HepG2 (cell line): ENCODE measurements around the gene EIF4G1. TPM values are rescaled to one million over a fixed set of nuclear protein-coding genes. Genes with fewer than 3 reads are reported as not detected.

Experiments
- ATAC-seq: fragments of 200-7000 bp; cut with Tn5 transposase; 3 replicates; pipeline ENCODE4 v1.9.1; 2020; ENCODE audit warnings: mild to moderate bottlenecking, moderate library complexity
- BruUV-seq: library from RNA; stranded (reverse); fragments of 400-500 nt; replicated peaks from 2 replicates; lab custom pipeline; 2021; lab: Mats Ljungman, UMichigan
- CTCF ChIA-PET: fragments of 300-600 bp; formaldehyde crosslinking; extraction: SDS; loops from one replicate; lab custom pipeline; 2021; ENCODE audit warnings: low total read pairs, inconsistent platforms, low intra/inter-chr PET ratio; lab: Yijun Ruan, JAX
- POLR2A ChIA-PET: fragments of 350-600 bp; sonication (Branson Sonifier 250); formaldehyde crosslinking; loops from one replicate; lab custom pipeline; 2020; ENCODE audit warnings: antibody characterized with exemption, inconsistent platforms; lab: Yijun Ruan, JAX
- DNase-seq: peaks from one replicate; pipeline ENCODE4 v3.0.0-alpha.2; 2015; ENCODE audit warnings: low spot score
- FAIRE-seq: peaks from 3 replicates; lab custom pipeline; 2011; peaks lifted over from hg19 to GRCh38; lab: Jason Lieb, UNC
- H2AFZ ChIP-seq: one replicate; pipeline ENCODE4 v1.6.1; 2011; ENCODE audit warnings: low read length, inconsistent platforms
- H3K27ac ChIP-seq: fragments of 300-600 bp; 3 replicates; pipeline ENCODE4 v1.8.0; 2011; ENCODE audit warnings: mixed run types, mild to moderate bottlenecking, mixed read lengths, low read length, inconsistent platforms; ENCODE audit not compliant: insufficient read depth; ENCODE audit errors: extremely low read length
- H3K27me3 ChIP-seq, 2 experiments: fragments of 200-600 bp in 1 of 2; 2 replicates in 1 of 2; 3 replicates in 1 of 2; pipeline versions ENCODE4 v1.6.0 to v1.8.0; 2011; ENCODE audit warnings: low read length in 2 of 2, mild to moderate bottlenecking in 2 of 2, moderate library complexity in 2 of 2, inconsistent platforms in 1 of 2; ENCODE audit not compliant: insufficient read depth in 2 of 2, control insufficient read depth in 1 of 2
- H3K36me3 ChIP-seq, 2 experiments: fragments of 200-600 bp in 1 of 2; replicated peaks in 1 of 2; 2 replicates in 1 of 2; 3 replicates in 1 of 2; pipeline versions ENCODE4 v1.5.1 to v1.8.0; 2011; ENCODE audit warnings: low read length in 2 of 2, inconsistent platforms in 1 of 2; ENCODE audit not compliant: insufficient read depth in 2 of 2, control insufficient read depth in 1 of 2
- H3K4me1 ChIP-seq: 2 replicates; pipeline ENCODE4 v1.5.1; 2012; ENCODE audit warnings: low read length, inconsistent platforms; ENCODE audit not compliant: insufficient read depth
- H3K4me2 ChIP-seq: 2 replicates; pipeline ENCODE4 v1.6.0; 2011; ENCODE audit warnings: low read depth, low read length, inconsistent platforms
- H3K4me3 ChIP-seq, 3 experiments: fragments of 200-600 bp in 1 of 3; sonication (generic), shearing (Covaris generic) in 1 of 3; replicated peaks in 1 of 3; 2 replicates each; pipeline ENCODE4 v1.5.1; 2011 to 2016; ENCODE audit warnings: low read length in 3 of 3, inconsistent platforms in 2 of 3, low read depth in 2 of 3, mild to moderate bottlenecking in 2 of 3, control low read depth in 1 of 3, mixed read lengths in 1 of 3; ENCODE audit not compliant: insufficient read depth in 1 of 3
- H3K79me2 ChIP-seq: one replicate; pipeline ENCODE4 v1.6.1; 2011; ENCODE audit warnings: low read length, inconsistent platforms; ENCODE audit not compliant: insufficient read depth
- H3K9ac ChIP-seq: 2 replicates; pipeline ENCODE4 v1.6.0; 2011; ENCODE audit warnings: mild to moderate bottlenecking, low read depth, low read length, inconsistent platforms; ENCODE audit not compliant: insufficient read depth
- H3K9me3 ChIP-seq: 2 replicates; pipeline ENCODE4 v1.5.1; 2012; ENCODE audit warnings: mild to moderate bottlenecking, low read length
- H4K20me1 ChIP-seq: 2 replicates; pipeline ENCODE4 v1.6.0; 2011; ENCODE audit warnings: inconsistent platforms, mild to moderate bottlenecking, low read length, moderate library complexity; ENCODE audit not compliant: insufficient read depth
- DMAP1 ChIP-seq: IDR thresholded peaks from 2 replicates; pipeline ENCODE4 v1.6.1; 2016
- GTF3A ChIP-seq: sonication (generic); formaldehyde crosslinking; conservative IDR thresholded peaks from 2 replicates; pipeline ENCODE4 v1.4.0; 2020; ENCODE audit warnings: mild to moderate bottlenecking, missing genetic modification reagents
- HOXA7 ChIP-seq: sonication (generic); formaldehyde crosslinking; IDR thresholded peaks from 2 replicates; pipeline ENCODE4 v1.8.1; 2022; ENCODE audit warnings: mild to moderate bottlenecking, missing genetic modification reagents, moderate library complexity
- NFIB ChIP-seq: sonication (generic); formaldehyde crosslinking; IDR thresholded peaks from 2 replicates; pipeline ENCODE4 v1.9.0; 2021; ENCODE audit warnings: missing genetic modification reagents, mild to moderate bottlenecking, borderline replicate concordance
- PAF1 ChIP-seq: IDR thresholded peaks from 2 replicates; pipeline ENCODE4 v1.6.1; 2016; ENCODE audit warnings: missing genetic modification reagents, missing compliant biosample characterization
- RAD51 ChIP-seq: fragments of 450-650 bp; IDR thresholded peaks from 2 replicates; pipeline ENCODE4 v1.6.1; 2016; ENCODE audit warnings: borderline replicate concordance
- STAG1 ChIP-seq: sonication (generic); formaldehyde crosslinking; IDR thresholded peaks from 2 replicates; pipeline ENCODE4 v1.4.0; 2020; ENCODE audit warnings: missing genetic modification reagents
- TMF1 ChIP-seq: sonication (generic); formaldehyde crosslinking; IDR thresholded peaks from 2 replicates; pipeline ENCODE4 v1.8.1; 2022; ENCODE audit warnings: low read depth, missing genetic modification reagents
- ZBTB25 ChIP-seq: IDR thresholded peaks from 2 replicates; pipeline ENCODE4 v1.6.1; 2018; ENCODE audit warnings: missing genetic modification reagents
- ZNF121 ChIP-seq: sonication (generic); formaldehyde crosslinking; IDR thresholded peaks from 2 replicates; pipeline ENCODE4 v1.5.0; 2020; ENCODE audit warnings: mild to moderate bottlenecking, missing genetic modification reagents
- ZNF362 ChIP-seq: sonication (generic); formaldehyde crosslinking; IDR thresholded peaks from 2 replicates; pipeline ENCODE4 v1.4.0; 2020; ENCODE audit warnings: missing genetic modification reagents, mild to moderate bottlenecking, borderline replicate concordance
- ZNF496 ChIP-seq: sonication (generic); formaldehyde crosslinking; IDR thresholded peaks from 2 replicates; pipeline ENCODE4 v1.8.1; 2023; ENCODE audit warnings: mild to moderate bottlenecking, moderate library complexity, missing genetic modification reagents; ENCODE audit not compliant: insufficient replicate concordance
- ZNF891 ChIP-seq: sonication (generic); formaldehyde crosslinking; IDR thresholded peaks from 2 replicates; pipeline ENCODE4 v1.5.0; 2020; ENCODE audit warnings: mild to moderate bottlenecking, missing genetic modification reagents
- ZSCAN21 ChIP-seq: sonication (generic); formaldehyde crosslinking; IDR thresholded peaks from 2 replicates; pipeline ENCODE4 v1.8.0; 2022; ENCODE audit warnings: mild to moderate bottlenecking, missing genetic modification reagents, moderate library complexity, borderline replicate concordance
- WGBS: methylation state at CpG from one replicate; pipeline ENCODE4 v1.1.6; 2017; ENCODE audit warnings: low lambda C conversion rate; 5-methylcytosine and 5-hydroxymethylcytosine counted together
- in situ Hi-C: cut with HindIII; loops from 2 replicates; pipeline ENCODE4 v1.10.0; 2017; ENCODE audit warnings: low pct_unique_long_range_greater_than_20kb; ENCODE audit not compliant: extremely low pct_ligation_motif_present
- intact Hi-C: fragments of 100-400 bp; cut with micrococcal nuclease; formaldehyde crosslinking; loops from one replicate; pipeline ENCODE4 v1.10.0; 2022; ENCODE audit not compliant: unreplicated experiment
- polyA plus RNA-seq, 8 experiments: library from polyadenylated mRNA; depleted of rRNA in 3 of 8; stranded (reverse) in 7 of 8; unstranded in 1 of 8; fragments of >200 nt; fragmentation: Illumina TruSeq in 4 of 8; extraction: Trizol in 4 of 8; gene quantifications; 2 replicates each; pipeline versions ENCODE4 v1.2.1 to v1.2.3, GENCODE V29; 2011 to 2016; ENCODE audit warnings: low read depth in 4 of 8, missing spikeins in 1 of 8, mixed read lengths in 1 of 8; ENCODE audit not compliant: insufficient read depth in 1 of 8
- total RNA-seq, 5 experiments: library from RNA; depleted of rRNA; stranded (reverse); fragments of >200 nt; fragmentation: Illumina TruSeq; extraction: Trizol; gene quantifications; 2 replicates each; pipeline ENCODE4 v1.2.3, GENCODE V29; 2016; ENCODE audit warnings: low read depth in 1 of 5
- TF ChIP-seq, protein P1 (sequence below): sonication (generic); formaldehyde crosslinking; IDR thresholded peaks from 2 replicates; pipeline ENCODE4; 2020; ENCODE audit warnings: missing genetic modification reagents, mild to moderate bottlenecking, borderline replicate concordance
- TF ChIP-seq, protein P2 (sequence below): IDR thresholded peaks from 2 replicates; pipeline ENCODE4 v1.6.1; 2016; ENCODE audit warnings: mild to moderate bottlenecking

EIF4G1 gene
- total and polyA plus RNA-seq, 2 of the 13 experiments (the other 11 are each of a cell fraction or from before 2014, with no cell fraction given): 208 to 213 TPM

DNA sequence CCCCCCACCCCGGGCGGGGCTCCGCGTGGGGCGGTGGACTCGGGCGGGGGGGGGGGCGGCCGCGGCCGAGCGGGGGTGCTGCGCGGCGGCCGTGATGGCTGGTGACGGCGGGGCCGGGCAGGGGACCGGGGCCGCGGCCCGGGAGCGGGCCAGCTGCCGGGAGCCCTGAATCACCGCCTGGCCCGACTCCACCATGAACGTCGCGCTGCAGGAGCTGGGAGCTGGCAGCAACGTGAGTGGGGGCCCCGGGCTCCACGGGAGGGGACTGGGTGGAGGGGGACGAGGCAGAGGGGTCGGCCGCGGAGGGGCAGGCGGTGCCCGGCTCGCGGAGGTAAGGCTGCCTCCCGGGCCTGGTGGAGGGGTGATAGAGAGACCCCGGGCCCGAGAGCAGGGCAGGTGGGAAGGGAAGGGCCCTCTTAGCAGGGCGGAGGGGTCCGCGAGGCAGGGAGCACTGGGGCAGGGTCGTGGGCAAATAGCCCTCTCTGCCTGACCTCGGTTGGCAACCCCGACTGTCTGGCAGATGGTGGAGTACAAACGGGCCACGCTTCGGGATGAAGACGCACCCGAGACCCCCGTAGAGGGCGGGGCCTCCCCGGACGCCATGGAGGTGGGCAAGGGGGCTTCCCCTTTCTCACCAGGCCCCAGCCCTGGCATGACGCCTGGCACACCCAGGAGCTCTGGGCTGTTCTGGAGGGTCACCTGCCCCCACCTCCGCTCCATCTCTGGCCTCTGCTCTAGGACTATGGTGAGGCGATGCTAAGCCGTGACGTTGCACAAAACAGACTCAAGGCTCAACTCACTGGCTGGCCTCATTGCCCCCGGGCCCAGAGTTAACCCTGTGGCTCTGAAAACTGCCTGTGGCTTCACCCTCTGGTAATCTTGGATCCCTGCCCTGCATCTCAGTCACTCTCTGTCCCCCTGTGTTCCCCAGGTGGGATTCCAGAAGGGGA is 38.2 kb upstream of the EIF4G1 start, which contains the start of gene ECE2:
TSS of gene ECE2 (plus strand) at position 62 of the 950 bp plus-strand sequence. CDS start at position 194, 132 bp downstream.
- in situ Hi-C loops: no loop called here
- H3K4me3 ChIP-seq: no peak within 1 kb of the TSS

More for the DNA sequence above, 38.2 kb upstream of the EIF4G1 start, which contains the start of gene ECE2:
- H3K4me2 ChIP-seq: no peak within 1 kb of the TSS
- TF ChIP-seq, protein P1, sequence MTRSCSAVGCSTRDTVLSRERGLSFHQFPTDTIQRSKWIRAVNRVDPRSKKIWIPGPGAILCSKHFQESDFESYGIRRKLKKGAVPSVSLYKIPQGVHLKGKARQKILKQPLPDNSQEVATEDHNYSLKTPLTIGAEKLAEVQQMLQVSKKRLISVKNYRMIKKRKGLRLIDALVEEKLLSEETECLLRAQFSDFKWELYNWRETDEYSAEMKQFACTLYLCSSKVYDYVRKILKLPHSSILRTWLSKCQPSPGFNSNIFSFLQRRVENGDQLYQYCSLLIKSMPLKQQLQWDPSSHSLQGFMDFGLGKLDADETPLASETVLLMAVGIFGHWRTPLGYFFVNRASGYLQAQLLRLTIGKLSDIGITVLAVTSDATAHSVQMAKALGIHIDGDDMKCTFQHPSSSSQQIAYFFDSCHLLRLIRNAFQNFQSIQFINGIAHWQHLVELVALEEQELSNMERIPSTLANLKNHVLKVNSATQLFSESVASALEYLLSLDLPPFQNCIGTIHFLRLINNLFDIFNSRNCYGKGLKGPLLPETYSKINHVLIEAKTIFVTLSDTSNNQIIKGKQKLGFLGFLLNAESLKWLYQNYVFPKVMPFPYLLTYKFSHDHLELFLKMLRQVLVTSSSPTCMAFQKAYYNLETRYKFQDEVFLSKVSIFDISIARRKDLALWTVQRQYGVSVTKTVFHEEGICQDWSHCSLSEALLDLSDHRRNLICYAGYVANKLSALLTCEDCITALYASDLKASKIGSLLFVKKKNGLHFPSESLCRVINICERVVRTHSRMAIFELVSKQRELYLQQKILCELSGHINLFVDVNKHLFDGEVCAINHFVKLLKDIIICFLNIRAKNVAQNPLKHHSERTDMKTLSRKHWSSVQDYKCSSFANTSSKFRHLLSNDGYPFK (CRISPR knock-in tag): no peak
- TF ChIP-seq ZBTB25 (CRISPR knock-in tag) (no peak), ZNF362 (CRISPR knock-in tag) (no peak), ZSCAN21 (CRISPR knock-in tag) (no peak), NFIB (CRISPR knock-in tag) (no peak), RAD51 (no peak), ZNF496 (CRISPR knock-in tag) (no peak), STAG1 (CRISPR knock-in tag) (no peak), ZNF891 (CRISPR knock-in tag) (no peak), HOXA7 (CRISPR knock-in tag) (no peak), GTF3A (CRISPR knock-in tag) (no peak), ZNF121 (CRISPR knock-in tag) (no peak), PAF1 (CRISPR knock-in tag) (no peak), TMF1 (no peak), DMAP1 (CRISPR knock-in tag) (no peak)
- TF ChIP-seq, protein P2, sequence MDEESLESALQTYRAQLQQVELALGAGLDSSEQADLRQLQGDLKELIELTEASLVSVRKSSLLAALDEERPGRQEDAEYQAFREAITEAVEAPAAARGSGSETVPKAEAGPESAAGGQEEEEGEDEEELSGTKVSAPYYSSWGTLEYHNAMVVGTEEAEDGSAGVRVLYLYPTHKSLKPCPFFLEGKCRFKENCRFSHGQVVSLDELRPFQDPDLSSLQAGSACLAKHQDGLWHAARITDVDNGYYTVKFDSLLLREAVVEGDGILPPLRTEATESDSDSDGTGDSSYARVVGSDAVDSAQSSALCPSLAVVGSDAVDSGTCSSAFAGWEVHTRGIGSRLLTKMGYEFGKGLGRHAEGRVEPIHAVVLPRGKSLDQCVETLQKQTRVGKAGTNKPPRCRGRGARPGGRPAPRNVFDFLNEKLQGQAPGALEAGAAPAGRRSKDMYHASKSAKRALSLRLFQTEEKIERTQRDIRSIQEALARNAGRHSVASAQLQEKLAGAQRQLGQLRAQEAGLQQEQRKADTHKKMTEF (CRISPR knock-in tag): no peak
- H3K9me3 ChIP-seq: no peaks in the 10 kb centered on the region
- H3K4me1 ChIP-seq: no peaks in the 10 kb centered on the region
- no peak within 1 kb of the TSS for H3K9ac ChIP-seq
- H2AFZ ChIP-seq: no peak within 1 kb of the TSS
- POLR2A ChIA-PET: no interaction called here
- 31% methylated on average over 30 of the region's 65 CpGs for WGBS
- DNase-seq (no peak), FAIRE-seq (no peak), ATAC-seq (peak; percentile 31; the same call in 2 of the 3 replicates)
- no peaks in the 10 kb centered on the region for H4K20me1 ChIP-seq
- intact Hi-C loops: no loop called here
- H3K27ac ChIP-seq: no peak within 1 kb of the TSS
- peaks cover 9 to 50% of the 10 kb centered on the region in 2 experiments; a peak in 4 of 5 replicates for H3K27me3 ChIP-seq
- CTCF ChIA-PET: no interaction called here
- H3K36me3 ChIP-seq: no peaks in the 10 kb centered on the region
- no peaks in the 10 kb centered on the region for H3K79me2 ChIP-seq
- BruUV-seq: no TSS peak
